Muscle layer of duodenum (tissue), 2 donors: Measurements from ENCODE around the gene CCDC192.

Source experiments
- H3K27ac ChIP-seq: one replicate; pipeline ENCODE4 v1.7.0; 2013; ENCODE audit warnings: mild to moderate bottlenecking, low read length
- H3K27me3 ChIP-seq: one replicate; pipeline ENCODE4 v1.7.0; 2013; ENCODE audit warnings: low read depth, mild to moderate bottlenecking, control low read depth, low read length
- H3K36me3 ChIP-seq, 2 donors: one replicate each; pipeline ENCODE4 v1.7.0; 2013; ENCODE audit warnings: low read length in 2 of 2, control low read depth in 1 of 2, mild to moderate bottlenecking in 1 of 2; ENCODE audit not compliant: insufficient read depth in 2 of 2, control insufficient read depth in 1 of 2
- H3K4me1 ChIP-seq, 2 donors: one replicate each; pipeline ENCODE4 v1.7.0; 2013; ENCODE audit warnings: low read length in 2 of 2, mild to moderate bottlenecking in 2 of 2, control low read depth in 1 of 2, moderate library complexity in 1 of 2; ENCODE audit not compliant: insufficient read depth in 2 of 2, control insufficient read depth in 1 of 2
- H3K4me3 ChIP-seq, 2 donors: one replicate each; pipeline ENCODE4 v1.7.0; 2013; ENCODE audit warnings: low read length in 2 of 2, low read depth in 1 of 2, mild to moderate bottlenecking in 1 of 2
- H3K9me3 ChIP-seq, 2 donors: one replicate each; pipeline ENCODE4 v1.7.0; 2013; ENCODE audit warnings: low read length in 2 of 2, control low read depth in 1 of 2, mild to moderate bottlenecking in 1 of 2; ENCODE audit not compliant: control insufficient read depth in 1 of 2
- donor health status: healthy.

Gene CCDC192

GRCh38 chr5:127979475-127979874, 276.3 kb downstream of the CCDC192 start:
- no peaks in the 10 kb centered on the region for H3K9me3 ChIP-seq
- no peaks in the 10 kb centered on the region for H3K36me3 ChIP-seq
- H3K27me3 ChIP-seq: no peaks in the 10 kb centered on the region
- no peak overlapping the region for H3K27ac ChIP-seq
- peaks cover 0 to 10% of the 10 kb centered on the region in 2 donors for H3K4me1 ChIP-seq
- H3K4me3 ChIP-seq: no peak overlapping the region

GRCh38 chr5:127980843-127981242, 277.7 kb downstream of the CCDC192 start:
- peaks cover 0 to 10% of the 10 kb centered on the region in 2 donors for H3K4me1 ChIP-seq
- H3K9me3 ChIP-seq: no peaks in the 10 kb centered on the region
- H3K4me3 ChIP-seq: no peak overlapping the region
- no peak overlapping the region for H3K27ac ChIP-seq
- no peaks in the 10 kb centered on the region for H3K36me3 ChIP-seq
- no peaks in the 10 kb centered on the region for H3K27me3 ChIP-seq

GRCh38 chr5:127981498-127981897, 278.3 kb downstream of the CCDC192 start:
- H3K36me3 ChIP-seq: no peaks in the 10 kb centered on the region
- H3K4me1 ChIP-seq: peaks cover 0 to 10% of the 10 kb centered on the region in 2 donors
- H3K27ac ChIP-seq: no peak overlapping the region
- no peaks in the 10 kb centered on the region for H3K9me3 ChIP-seq
- no peaks in the 10 kb centered on the region for H3K27me3 ChIP-seq
- no peak overlapping the region for H3K4me3 ChIP-seq

- H3K9me3 ChIP-seq: no peaks in the 10 kb centered on the region
- H3K4me3 ChIP-seq: no peak overlapping the region
- no peaks in the 10 kb centered on the region for H3K36me3 ChIP-seq
- H3K27me3 ChIP-seq: no peaks in the 10 kb centered on the region
- peaks cover 0 to 7% of the 10 kb centered on the region in 2 donors for H3K4me1 ChIP-seq
- H3K27ac ChIP-seq: no peak overlapping the region
Observed at GRCh38 chr5:127985811-127986325, 282.7 kb downstream of the CCDC192 start.

- Histone ChIP-seq H3K4me1 (peaks cover 0 to 7% of the 10 kb centered on the region in 2 donors), H3K9me3 (no peaks in the 10 kb centered on the region), H3K27ac (peak overlapping the region; percentile 27), H3K4me3 (no peak overlapping the region), H3K36me3 (no peaks in the 10 kb centered on the region), H3K27me3 (no peaks in the 10 kb centered on the region)
Observed at GRCh38 chr5:127987354-127988145, 284.4 kb downstream of the CCDC192 start.

- H3K4me3 ChIP-seq: no peak overlapping the region
- H3K4me1 ChIP-seq: peaks cover 0 to 7% of the 10 kb centered on the region in 2 donors
- no peak overlapping the region for H3K27ac ChIP-seq
- H3K27me3 ChIP-seq: no peaks in the 10 kb centered on the region
- H3K36me3 ChIP-seq: no peaks in the 10 kb centered on the region
- no peaks in the 10 kb centered on the region for H3K9me3 ChIP-seq
Observed at GRCh38 chr5:127988146-127988760, 285.1 kb downstream of the CCDC192 start.
